IPS DF 19.7 (cell line): ENCODE results near the gene ZNF628.

Source experiments
- DNase-seq: peaks from one replicate; pipeline ENCODE4 v3.0.0-alpha.2; 2013; ENCODE audit warnings: low read depth, low spot score

The ZNF628 gene

GRCh38 chr19:55451163-55451964 is 25.1 kb upstream of the ZNF628 start:
- no peak for DNase-seq

GRCh38 chr19:55451965-55452748 is 24.3 kb upstream of the ZNF628 start:
- DNase-seq: no peak

GRCh38 chr19:55452749-55453346 is 23.6 kb upstream of the ZNF628 start:
- DNase-seq: no peak

- no peak for DNase-seq
These were observed 22.7 kb upstream of the ZNF628 start for GRCh38 chr19:55453511-55454260.

- DNase-seq: no peak
These were observed 21.6 kb upstream of the ZNF628 start for GRCh38 chr19:55454787-55455243.

GRCh38 chr19:55455576-55456235 is 20.7 kb upstream of the ZNF628 start:
- DNase-seq: no peak

- no peak for DNase-seq
These were observed 20.1 kb upstream of the ZNF628 start for GRCh38 chr19:55456347-55456746.

- no peak for DNase-seq
These were observed 18.5 kb upstream of the ZNF628 start for GRCh38 chr19:55457683-55458457.

- no peak for DNase-seq
These were observed 16.9 kb upstream of the ZNF628 start for GRCh38 chr19:55459551-55459949.

GRCh38 chr19:55459950-55460657 is 16.3 kb upstream of the ZNF628 start:
- DNase-seq: no peak

- no peak for DNase-seq
These were observed 15.7 kb upstream of the ZNF628 start for GRCh38 chr19:55460670-55461258.

GRCh38 chr19:55461259-55461973 is 15.0 kb upstream of the ZNF628 start, which contains the start of gene ISOC2:
ISOC2 (minus strand) TSS chr19:55461642; CDS start chr19:55456486, 5,156 bp downstream.
- DNase-seq: peak; percentile 97

- DNase-seq: no peak
These were observed 14.3 kb upstream of the ZNF628 start for GRCh38 chr19:55461974-55462626.

GRCh38 chr19:55462722-55463121 is 13.7 kb upstream of the ZNF628 start:
- no peak for DNase-seq

- no peak for DNase-seq
These were observed 12.8 kb upstream of the ZNF628 start for GRCh38 chr19:55463583-55464031.

- no peak for DNase-seq
These were observed 12.3 kb upstream of the ZNF628 start for GRCh38 chr19:55464039-55464661.

- no peak for DNase-seq
These were observed 11.8 kb upstream of the ZNF628 start, which contains the start of gene C19orf85 for GRCh38 chr19:55464662-55465054. C19orf85 (minus strand) TSS chr19:55464751; CDS start chr19:55464554, 197 bp downstream.
